HG03521 (cell line): Measurements from ENCODE around the gene GOLPH3L.
"Not testable (repeated sequence)": the region's sequence is repeated elsewhere in the genome, so short reads cannot be mapped to it uniquely, and the experiment has no call there.

ENCODE experiments used
- ATAC-seq: cut with Tn5 transposase; IDR thresholded peaks from one replicate; pipeline ENCODE4 v1.9.1; 2021; ENCODE audit warnings: mild to moderate bottlenecking, moderate library complexity; ENCODE audit not compliant: unreplicated experiment

GOLPH3L gene

GRCh38 chr1:150696995-150697927, at the start of gene GOLPH3L:
GOLPH3L (minus strand) TSS chr1:150697154; CDS start chr1:150694838, 2,316 bp downstream.
- ATAC-seq, result peak; percentile 99

GRCh38 chr1:150730130-150730721, 33.3 kb upstream of the GOLPH3L start:
- no peak for ATAC-seq

- no peak for ATAC-seq
These were observed 27.4 kb upstream of the GOLPH3L start for GRCh38 chr1:150724336-150724735.

GRCh38 chr1:150720703-150721102, 23.7 kb upstream of the GOLPH3L start, which contains the start of gene HORMAD1:
HORMAD1 (minus strand) TSS chr1:150720895; CDS start chr1:150719505, 1,390 bp downstream.
- ATAC-seq, result no peak

- ATAC-seq, result no peak
These were observed 23.1 kb upstream of the GOLPH3L start for GRCh38 chr1:150720098-150720497.

- no peak for ATAC-seq
These were observed 21.4 kb upstream of the GOLPH3L start for GRCh38 chr1:150718225-150718891.

GRCh38 chr1:150709031-150709430, 12.1 kb upstream of the GOLPH3L start:
- ATAC-seq, result not testable (repeated sequence)

- ATAC-seq, result no peak
These were observed 11.6 kb upstream of the GOLPH3L start for GRCh38 chr1:150708595-150708994.

- no peak for ATAC-seq
These were observed 9.1 kb upstream of the GOLPH3L start for GRCh38 chr1:150706091-150706490.

- ATAC-seq, result no peak
These were observed 6.5 kb upstream of the GOLPH3L start for GRCh38 chr1:150703427-150703826.

- ATAC-seq, result no peak
These were observed 364 bp downstream of the GOLPH3L start for GRCh38 chr1:150696590-150696989.

- ATAC-seq, result no peak
These were observed 792 bp downstream of the GOLPH3L start for GRCh38 chr1:150696162-150696561.

- ATAC-seq, result no peak
These were observed 1.4 kb downstream of the GOLPH3L start for GRCh38 chr1:150695561-150695960.

GRCh38 chr1:150692720-150693119, 4.2 kb downstream of the GOLPH3L start:
- ATAC-seq, result no peak

- ATAC-seq, result no peak
These were observed 8.2 kb downstream of the GOLPH3L start for GRCh38 chr1:150688763-150689162.

- ATAC-seq, result no peak
These were observed 10.7 kb downstream of the GOLPH3L start for GRCh38 chr1:150686275-150686674.

- ATAC-seq, result no peak
These were observed 13.0 kb downstream of the GOLPH3L start for GRCh38 chr1:150683914-150684313.

GRCh38 chr1:150678988-150679387, 18.0 kb downstream of the GOLPH3L start:
- ATAC-seq, result no peak

GRCh38 chr1:150674881-150675280, 22.1 kb downstream of the GOLPH3L start:
- ATAC-seq, result no peak

GRCh38 chr1:150663321-150663720, 33.6 kb downstream of the GOLPH3L start:
- no peak for ATAC-seq

- ATAC-seq, result no peak
These were observed 34.1 kb downstream of the GOLPH3L start for GRCh38 chr1:150662811-150663210.
